ENCODE measurements around the gene ZNF213.
A peak's percentile ranks its signal among the peaks of the same experiment; 100 is the strongest.

ZNF213 gene

DNA sequence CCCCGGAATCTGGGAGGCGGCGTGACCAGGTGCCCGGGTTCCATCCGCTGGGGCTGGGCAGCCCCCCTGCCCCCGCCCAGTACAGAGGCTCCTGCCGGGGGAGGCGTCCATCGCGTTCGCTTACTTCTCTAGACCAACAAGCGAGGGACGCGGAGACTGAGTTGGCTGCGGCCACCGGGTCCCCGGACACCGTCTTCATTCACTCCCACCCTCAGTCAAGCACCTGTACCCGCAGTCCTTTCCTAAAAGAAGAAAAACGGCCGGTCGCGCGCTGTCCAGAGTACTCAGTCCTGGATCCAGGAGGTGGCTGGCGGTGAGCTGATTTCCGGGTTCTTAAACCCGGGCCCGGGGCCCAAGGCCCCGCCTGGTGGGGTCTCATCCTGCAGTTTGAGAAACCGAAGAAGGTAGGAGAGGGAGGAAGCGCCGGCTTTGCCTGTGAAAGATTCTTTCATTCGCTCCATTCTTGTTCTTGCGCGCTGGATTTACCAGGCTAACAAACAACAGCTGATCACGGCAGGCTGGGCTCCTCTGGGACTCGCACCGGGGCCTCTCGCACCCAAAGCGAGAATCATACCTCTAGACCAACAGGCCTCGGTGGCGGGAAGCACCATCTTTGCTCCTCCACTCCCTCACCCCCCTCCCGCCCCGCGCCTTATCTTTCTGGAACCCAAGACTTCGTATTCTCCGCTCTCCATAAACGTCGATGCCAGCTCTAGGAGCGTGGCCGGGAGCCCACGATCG lies 35.8 kb downstream of the ZNF213 start:
- ChIA-PET CTCF (interaction anchor here (0.6 to 3.8 kb wide), 8 partner anchors 9 to 1211 kb away, joined by 3 to 15 read pairs (median 3); partner anchors contain the start of gene OR1F1), POLR2A (interaction anchor here (2.1 to 2.4 kb wide), 2 partner anchors 12 to 150 kb away, joined by 6 read pairs; partner anchors contain the start of gene TNFRSF12A)
- H3K4me1 ChIP-seq (ENCODE audit: control insufficient read depth, insufficient read depth, low read length) = no peaks in the 10 kb centered on the region; the same call in 1 of the 2 replicates
- no peaks in the 10 kb centered on the region for H3K9me3 ChIP-seq (ENCODE audit: control insufficient read depth, insufficient read depth, low read depth, low read length)
- no peaks in the 10 kb centered on the region for H3K36me3 ChIP-seq (ENCODE audit: control insufficient read depth in 2 of 2, insufficient read depth in 1 of 2, low read length in 2 of 2)
- no peak overlapping the region for H3K27ac ChIP-seq (ENCODE audit: extremely low read depth, low read depth, low read length)
- TF ChIP-seq FEZF1 (tag by site-specific recombination; IDR thresholded peaks at IDR 0.05) (no peak), SETDB1 (IDR thresholded peaks at IDR 0.05; ENCODE audit: insufficient read length, low read length) (no peak), ZFP41 (tag by site-specific recombination; IDR thresholded peaks at IDR 0.05; ENCODE audit: borderline replicate concordance) (no peak), KLF9 (tag by site-specific recombination; IDR thresholded peaks at IDR 0.05; ENCODE audit: low read depth) (no peak), ZNF202 (tag by site-specific recombination; IDR thresholded peaks at IDR 0.05; ENCODE audit: borderline replicate concordance) (no peak), ZNF138 (tag by site-specific recombination; IDR thresholded peaks at IDR 0.05; ENCODE audit: borderline replicate concordance) (no peak), ZNF658 (tag by site-specific recombination; IDR thresholded peaks at IDR 0.05) (no peak), ZNF621 (tag by site-specific recombination; IDR thresholded peaks at IDR 0.05) (no peak), ZNF654 (tag by site-specific recombination; IDR thresholded peaks at IDR 0.05; ENCODE audit: low read depth) (no peak), ZNF37A (tag by site-specific recombination; IDR thresholded peaks at IDR 0.05) (no peak), ZBTB48 (tag by site-specific recombination; IDR thresholded peaks at IDR 0.05) (no peak), ZFP69B (tag by site-specific recombination; IDR thresholded peaks at IDR 0.05) (no peak)
- TF ChIP-seq, protein P1, sequence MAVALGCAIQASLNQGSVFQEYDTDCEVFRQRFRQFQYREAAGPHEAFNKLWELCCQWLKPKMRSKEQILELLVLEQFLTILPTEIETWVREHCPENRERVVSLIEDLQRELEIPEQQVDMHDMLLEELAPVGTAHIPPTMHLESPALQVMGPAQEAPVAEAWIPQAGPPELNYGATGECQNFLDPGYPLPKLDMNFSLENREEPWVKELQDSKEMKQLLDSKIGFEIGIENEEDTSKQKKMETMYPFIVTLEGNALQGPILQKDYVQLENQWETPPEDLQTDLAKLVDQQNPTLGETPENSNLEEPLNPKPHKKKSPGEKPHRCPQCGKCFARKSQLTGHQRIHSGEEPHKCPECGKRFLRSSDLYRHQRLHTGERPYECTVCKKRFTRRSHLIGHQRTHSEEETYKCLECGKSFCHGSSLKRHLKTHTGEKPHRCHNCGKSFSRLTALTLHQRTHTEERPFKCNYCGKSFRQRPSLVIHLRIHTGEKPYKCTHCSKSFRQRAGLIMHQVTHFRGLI (tag by site-specific recombination; IDR thresholded peaks at IDR 0.05) = peak; percentile 57; the same call in 1 of the 2 replicates
- TF ChIP-seq, protein P2, sequence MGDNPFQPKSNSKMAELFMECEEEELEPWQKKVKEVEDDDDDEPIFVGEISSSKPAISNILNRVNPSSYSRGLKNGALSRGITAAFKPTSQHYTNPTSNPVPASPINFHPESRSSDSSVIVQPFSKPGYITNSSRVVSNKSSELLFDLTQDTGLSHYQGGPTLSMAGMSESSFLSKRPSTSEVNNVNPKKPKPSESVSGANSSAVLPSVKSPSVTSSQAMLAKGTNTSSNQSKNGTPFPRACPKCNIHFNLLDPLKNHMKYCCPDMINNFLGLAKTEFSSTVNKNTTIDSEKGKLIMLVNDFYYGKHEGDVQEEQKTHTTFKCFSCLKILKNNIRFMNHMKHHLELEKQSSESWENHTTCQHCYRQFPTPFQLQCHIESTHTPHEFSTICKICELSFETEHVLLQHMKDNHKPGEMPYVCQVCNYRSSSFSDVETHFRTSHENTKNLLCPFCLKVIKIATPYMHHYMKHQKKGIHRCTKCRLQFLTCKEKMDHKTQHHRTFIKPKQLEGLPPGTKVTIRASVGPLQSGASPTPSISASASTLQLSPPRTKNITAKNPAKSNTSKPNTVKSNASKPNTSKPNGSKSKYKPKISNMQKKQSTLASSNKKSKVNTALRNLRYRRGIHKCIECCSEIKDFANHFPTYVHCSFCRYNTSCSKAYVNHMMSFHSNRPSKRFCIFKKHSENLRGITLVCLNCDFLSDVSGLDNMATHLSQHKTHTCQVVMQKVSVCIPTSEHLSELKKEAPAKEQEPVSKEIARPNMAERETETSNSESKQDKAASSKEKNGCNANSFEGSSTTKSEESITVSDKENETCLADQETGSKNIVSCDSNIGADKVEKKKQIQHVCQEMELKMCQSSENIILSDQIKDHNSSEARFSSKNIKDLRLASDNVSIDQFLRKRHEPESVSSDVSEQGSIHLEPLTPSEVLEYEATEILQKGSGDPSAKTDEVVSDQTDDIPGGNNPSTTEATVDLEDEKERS (tag by site-specific recombination; IDR thresholded peaks at IDR 0.05) = no peak
- TF ChIP-seq, protein P3, sequence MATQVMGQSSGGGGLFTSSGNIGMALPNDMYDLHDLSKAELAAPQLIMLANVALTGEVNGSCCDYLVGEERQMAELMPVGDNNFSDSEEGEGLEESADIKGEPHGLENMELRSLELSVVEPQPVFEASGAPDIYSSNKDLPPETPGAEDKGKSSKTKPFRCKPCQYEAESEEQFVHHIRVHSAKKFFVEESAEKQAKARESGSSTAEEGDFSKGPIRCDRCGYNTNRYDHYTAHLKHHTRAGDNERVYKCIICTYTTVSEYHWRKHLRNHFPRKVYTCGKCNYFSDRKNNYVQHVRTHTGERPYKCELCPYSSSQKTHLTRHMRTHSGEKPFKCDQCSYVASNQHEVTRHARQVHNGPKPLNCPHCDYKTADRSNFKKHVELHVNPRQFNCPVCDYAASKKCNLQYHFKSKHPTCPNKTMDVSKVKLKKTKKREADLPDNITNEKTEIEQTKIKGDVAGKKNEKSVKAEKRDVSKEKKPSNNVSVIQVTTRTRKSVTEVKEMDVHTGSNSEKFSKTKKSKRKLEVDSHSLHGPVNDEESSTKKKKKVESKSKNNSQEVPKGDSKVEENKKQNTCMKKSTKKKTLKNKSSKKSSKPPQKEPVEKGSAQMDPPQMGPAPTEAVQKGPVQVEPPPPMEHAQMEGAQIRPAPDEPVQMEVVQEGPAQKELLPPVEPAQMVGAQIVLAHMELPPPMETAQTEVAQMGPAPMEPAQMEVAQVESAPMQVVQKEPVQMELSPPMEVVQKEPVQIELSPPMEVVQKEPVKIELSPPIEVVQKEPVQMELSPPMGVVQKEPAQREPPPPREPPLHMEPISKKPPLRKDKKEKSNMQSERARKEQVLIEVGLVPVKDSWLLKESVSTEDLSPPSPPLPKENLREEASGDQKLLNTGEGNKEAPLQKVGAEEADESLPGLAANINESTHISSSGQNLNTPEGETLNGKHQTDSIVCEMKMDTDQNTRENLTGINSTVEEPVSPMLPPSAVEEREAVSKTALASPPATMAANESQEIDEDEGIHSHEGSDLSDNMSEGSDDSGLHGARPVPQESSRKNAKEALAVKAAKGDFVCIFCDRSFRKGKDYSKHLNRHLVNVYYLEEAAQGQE (tag by site-specific recombination; IDR thresholded peaks at IDR 0.05) = peak; percentile 67
- TF ChIP-seq, protein P4, sequence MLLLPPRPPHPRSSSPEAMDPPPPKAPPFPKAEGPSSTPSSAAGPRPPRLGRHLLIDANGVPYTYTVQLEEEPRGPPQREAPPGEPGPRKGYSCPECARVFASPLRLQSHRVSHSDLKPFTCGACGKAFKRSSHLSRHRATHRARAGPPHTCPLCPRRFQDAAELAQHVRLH (tag by site-specific recombination; IDR thresholded peaks at IDR 0.05) = no peak
- no peak overlapping the region for H3K4me3 ChIP-seq (ENCODE audit: low read depth, low read length)

All from HEK293 (cell line).